A549 (cell line): ENCODE measurements around the gene MYLK.

ENCODE experiments used
- BHLHE40 ChIP-seq: IDR thresholded peaks from 2 replicates; pipeline ENCODE4 v1.6.1; 2012; ENCODE audit warnings: low read depth, low read length, inconsistent platforms
- CTCF ChIP-seq: fragments of >200 bp; sonication (Bioruptor Twin); formaldehyde crosslinking; IDR thresholded peaks from 3 replicates; pipeline ENCODE4 v1.5.1; 2016
- ELK1 ChIP-seq: fragments of 150-350 bp; IDR thresholded peaks from 2 replicates; pipeline ENCODE4 v1.6.1; 2014; ENCODE audit warnings: low read depth, mild to moderate bottlenecking, low read length
- HES2 ChIP-seq: fragments of >200 bp; sonication (Bioruptor Twin); formaldehyde crosslinking; IDR thresholded peaks from 2 replicates; pipeline ENCODE4 v1.6.1; 2016
- RAD21 ChIP-seq, 2 experiments: fragments of >200 bp in 1 of 2; sonication (Bioruptor Twin) in 1 of 2; formaldehyde crosslinking in 1 of 2; IDR thresholded peaks in 1 of 2; conservative IDR thresholded peaks in 1 of 2; 2 replicates in 1 of 2; 3 replicates in 1 of 2; pipeline ENCODE4 v1.6.1; 2012 to 2018; ENCODE audit warnings: inconsistent platforms in 1 of 2
- SMC3 ChIP-seq: fragments of >200 bp; sonication (Bioruptor Twin); formaldehyde crosslinking; IDR thresholded peaks from 3 replicates; pipeline ENCODE4 v1.6.1; 2018; ENCODE audit warnings: inconsistent platforms

- no peak for TF ChIP-seq CTCF
- no peak for TF ChIP-seq BHLHE40
- TF ChIP-seq SMC3, result no peak
- TF ChIP-seq HES2, result no peak
- no peak for TF ChIP-seq RAD21 (conservative IDR thresholded peaks at IDR 0.05 in 1 of 2, IDR thresholded peaks at IDR 0.05 in 1 of 2)
- no peak for TF ChIP-seq ELK1
These were observed 191.5 kb downstream of the MYLK start for GRCh38 chr3:123692671-123693070.
